GM23338 (cell line): ENCODE results near the gene RAP1B.

Experiments
- EZH2 ChIP-seq: fragments of 200-600 bp; sonication (generic); IDR thresholded peaks from one replicate; pipeline ENCODE4 v1.8.0; 2017; ENCODE audit warnings: antibody characterized with exemption, mild to moderate bottlenecking, low read depth; ENCODE audit not compliant: unreplicated experiment
- TF ChIP-seq, protein P1 (sequence below), 2 experiments: fragments of 200-600 bp in 1 of 2; sonication (generic) in 1 of 2; conservative IDR thresholded peaks; 2 replicates each; pipeline versions ENCODE4 v1.5.1 to v1.6.1; 2016 to 2017; ENCODE audit warnings: antibody characterized with exemption in 2 of 2, low read depth in 2 of 2, mild to moderate bottlenecking in 2 of 2, moderate library complexity in 1 of 2

DNA sequence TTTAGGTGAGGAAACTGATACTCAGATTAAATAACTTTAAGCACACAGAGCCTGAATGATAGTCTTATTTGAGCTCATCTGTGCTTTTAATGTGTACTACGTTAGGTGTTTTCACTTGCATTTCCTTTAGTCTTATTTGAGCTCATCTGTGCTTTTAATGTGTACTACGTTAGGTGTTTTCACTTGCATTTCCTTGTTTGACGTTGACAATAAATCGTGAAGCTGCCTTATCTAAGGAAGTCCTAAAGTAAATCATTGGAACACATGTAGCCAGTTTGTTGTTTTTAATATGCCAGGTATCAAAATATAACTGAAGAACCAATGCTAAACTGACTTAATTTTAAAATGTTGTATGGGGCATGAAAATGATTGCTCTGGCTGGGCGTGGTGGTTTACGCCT, 2.0 kb downstream of the RAP1B start:
- TF ChIP-seq, protein P1, sequence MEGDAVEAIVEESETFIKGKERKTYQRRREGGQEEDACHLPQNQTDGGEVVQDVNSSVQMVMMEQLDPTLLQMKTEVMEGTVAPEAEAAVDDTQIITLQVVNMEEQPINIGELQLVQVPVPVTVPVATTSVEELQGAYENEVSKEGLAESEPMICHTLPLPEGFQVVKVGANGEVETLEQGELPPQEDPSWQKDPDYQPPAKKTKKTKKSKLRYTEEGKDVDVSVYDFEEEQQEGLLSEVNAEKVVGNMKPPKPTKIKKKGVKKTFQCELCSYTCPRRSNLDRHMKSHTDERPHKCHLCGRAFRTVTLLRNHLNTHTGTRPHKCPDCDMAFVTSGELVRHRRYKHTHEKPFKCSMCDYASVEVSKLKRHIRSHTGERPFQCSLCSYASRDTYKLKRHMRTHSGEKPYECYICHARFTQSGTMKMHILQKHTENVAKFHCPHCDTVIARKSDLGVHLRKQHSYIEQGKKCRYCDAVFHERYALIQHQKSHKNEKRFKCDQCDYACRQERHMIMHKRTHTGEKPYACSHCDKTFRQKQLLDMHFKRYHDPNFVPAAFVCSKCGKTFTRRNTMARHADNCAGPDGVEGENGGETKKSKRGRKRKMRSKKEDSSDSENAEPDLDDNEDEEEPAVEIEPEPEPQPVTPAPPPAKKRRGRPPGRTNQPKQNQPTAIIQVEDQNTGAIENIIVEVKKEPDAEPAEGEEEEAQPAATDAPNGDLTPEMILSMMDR (conservative IDR thresholded peaks at IDR 0.05; ENCODE audit: low read depth in 2 of 2), result no peak
- no peak for TF ChIP-seq EZH2
